GM19025 (cell line): Measurements from ENCODE around the gene VWA3B.
"Not testable (repeated sequence)": the region's sequence is repeated elsewhere in the genome, so short reads cannot be mapped to it uniquely, and the experiment has no call there.

ENCODE experiments used
- ATAC-seq: cut with Tn5 transposase; IDR thresholded peaks from one replicate; pipeline ENCODE4 v1.9.1; 2021; ENCODE audit warnings: mild to moderate bottlenecking, low read depth, moderate library complexity; ENCODE audit not compliant: unreplicated experiment

The VWA3B gene

DNA sequence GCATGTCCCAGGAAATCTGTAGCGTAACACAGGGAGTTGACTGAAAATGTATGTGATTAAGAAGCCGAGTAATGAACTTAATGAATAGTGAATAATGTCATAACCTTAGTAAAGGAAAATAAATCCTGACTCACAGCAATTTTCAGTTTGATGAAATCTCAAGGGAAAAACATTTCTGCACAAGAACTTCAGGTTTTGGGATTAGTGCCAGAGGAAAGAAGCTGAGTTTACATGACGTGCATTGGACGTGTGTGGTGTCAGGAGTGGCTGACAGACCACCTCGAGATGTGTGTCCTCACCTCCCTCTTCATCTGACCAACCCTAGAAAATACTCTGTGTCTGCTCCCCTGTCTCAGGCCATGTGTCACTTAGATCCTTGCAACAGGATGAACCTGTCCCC is 39.1 kb downstream of the VWA3B start:
- ATAC-seq = no peak

DNA sequence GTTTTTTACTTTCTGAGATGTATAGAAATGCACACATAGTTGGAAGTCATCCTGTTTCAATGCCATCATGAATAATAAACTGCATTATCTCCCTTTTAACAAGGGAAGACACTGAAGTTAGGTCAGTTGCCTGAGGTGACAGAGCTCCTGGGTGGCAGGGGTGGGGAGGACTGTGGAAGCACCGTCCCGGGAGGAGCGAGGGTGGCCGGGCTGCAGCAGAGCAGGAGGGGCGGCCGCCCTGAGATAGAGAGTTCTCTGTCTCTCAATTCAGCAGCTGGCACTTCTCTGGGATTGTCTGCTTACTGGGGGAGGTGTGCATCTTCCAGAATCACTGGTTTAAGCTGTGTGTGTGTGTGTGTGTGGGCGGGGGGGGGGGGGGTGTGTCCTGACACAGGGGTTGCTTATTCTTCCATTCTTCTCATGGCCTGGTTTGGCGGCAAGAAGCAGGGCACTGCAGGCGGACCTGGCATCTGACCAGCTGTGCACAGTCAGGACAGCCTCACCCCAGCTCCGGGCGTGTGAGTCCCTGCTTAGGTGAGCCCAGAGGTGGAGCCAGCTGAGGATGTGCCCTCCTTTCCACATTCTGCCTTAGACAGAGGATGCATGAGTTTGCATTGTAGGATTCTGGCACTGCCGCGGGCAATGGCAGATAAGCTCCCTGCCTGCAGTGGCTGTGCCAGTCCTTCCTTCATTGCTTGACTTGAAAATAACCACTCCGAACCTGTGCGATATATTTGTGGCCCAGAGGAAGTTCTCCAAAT is 40.4 kb downstream of the VWA3B start:
- no peak for ATAC-seq

DNA sequence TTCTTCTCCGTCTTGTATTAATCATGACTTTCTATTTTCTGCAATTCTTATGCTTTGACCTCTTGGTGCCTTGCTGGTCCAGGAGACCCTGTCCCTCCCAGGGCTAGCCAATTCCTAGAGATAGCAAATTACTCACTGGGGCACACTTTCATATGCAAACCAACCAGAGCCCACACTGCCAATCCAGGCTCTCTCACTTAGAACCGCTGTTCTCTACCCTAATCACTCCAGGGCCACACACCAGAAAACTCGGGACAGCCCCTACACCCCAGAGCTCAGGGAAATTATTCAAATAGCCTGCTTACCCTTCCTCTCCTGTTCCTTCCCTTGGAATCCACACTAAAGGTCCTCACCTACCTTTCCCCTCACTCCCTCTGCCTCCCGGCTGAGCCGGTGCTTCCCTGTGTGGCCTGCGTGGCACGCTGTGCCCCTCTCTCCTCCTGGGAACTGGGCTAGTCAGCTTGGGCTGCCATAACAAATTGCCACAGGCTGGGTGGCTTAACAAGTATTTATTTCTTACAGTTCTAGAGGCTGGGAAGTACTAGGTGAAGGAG is 41.7 kb downstream of the VWA3B start:
- ATAC-seq = no peak

DNA sequence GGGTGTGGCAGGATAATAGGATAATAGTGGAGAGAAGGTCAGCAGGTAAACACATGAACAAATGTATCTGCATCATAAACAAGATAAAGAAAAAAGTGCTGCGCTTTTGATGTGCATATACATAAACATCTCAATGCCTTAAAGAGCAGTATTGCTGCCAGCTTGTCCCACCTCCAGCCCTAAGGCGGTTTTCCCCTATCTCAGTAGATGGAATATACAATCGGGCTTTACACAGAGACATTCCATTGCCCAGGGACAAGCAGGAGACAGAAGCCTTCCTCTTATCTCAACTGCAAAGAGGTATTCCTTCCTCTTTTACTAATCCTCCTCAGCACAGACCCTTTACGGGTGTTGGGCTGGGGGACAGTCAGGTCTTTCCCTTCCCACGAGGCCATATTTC is 43.1 kb downstream of the VWA3B start:
- ATAC-seq = not testable (repeated sequence)

DNA sequence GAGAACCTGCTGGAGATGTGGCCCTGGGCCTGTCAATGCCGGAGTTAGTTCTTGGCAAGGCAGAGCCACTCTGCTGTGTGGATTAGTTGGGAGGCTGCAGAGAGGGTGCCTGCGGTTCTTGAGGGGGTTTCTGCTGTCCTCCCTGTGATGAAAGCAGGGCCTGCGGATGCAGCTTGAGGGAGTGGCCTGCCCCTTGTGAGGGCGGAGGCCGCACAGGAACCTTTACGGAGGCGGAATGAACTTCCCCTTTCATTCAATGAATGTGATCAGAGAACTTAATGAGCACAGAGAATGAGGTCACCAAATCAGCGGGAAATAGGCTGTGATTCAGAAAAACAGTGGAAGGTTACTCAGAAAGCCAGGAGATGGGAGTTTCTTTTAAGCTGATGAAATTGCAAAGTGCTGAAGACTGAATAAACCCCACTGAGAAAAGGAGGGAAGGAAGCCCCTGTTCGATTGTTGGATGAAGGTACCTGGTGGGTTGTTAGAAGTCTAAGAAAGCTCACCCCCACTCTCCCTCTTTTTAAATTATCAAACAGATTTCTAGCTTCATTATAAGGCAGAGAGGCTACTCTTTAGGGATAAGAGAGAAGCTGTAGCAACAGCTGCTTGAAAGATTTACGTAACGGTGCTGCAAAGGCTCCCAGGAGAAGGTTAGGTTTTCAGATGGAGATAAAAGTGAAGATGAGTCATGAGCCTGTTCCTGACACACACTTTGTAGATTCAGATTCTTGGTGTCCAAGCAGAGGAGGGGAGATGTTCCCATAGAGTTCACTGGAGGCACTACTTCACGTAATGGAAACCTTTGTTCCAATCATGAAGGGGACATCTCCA is 47.4 kb downstream of the VWA3B start:
- ATAC-seq = no peak

DNA sequence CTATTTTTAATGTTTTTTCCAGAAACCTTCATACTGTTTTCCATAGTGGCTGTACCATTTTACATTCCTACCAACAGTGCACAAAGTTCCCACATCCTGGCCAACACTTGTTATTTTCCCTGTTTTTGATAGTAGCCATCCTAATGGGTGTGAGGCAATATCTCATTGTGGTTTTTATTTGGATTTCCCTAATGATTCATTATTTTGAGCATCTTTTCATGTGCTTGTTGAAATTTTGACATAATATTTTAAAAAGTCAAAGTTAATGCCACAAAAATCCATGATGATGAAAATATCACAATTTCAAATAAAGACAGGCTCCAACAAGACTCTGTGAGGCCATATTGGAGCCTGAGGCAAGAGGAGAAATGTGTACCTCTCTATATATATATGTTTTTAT is 50.2 kb downstream of the VWA3B start:
- no peak for ATAC-seq

DNA sequence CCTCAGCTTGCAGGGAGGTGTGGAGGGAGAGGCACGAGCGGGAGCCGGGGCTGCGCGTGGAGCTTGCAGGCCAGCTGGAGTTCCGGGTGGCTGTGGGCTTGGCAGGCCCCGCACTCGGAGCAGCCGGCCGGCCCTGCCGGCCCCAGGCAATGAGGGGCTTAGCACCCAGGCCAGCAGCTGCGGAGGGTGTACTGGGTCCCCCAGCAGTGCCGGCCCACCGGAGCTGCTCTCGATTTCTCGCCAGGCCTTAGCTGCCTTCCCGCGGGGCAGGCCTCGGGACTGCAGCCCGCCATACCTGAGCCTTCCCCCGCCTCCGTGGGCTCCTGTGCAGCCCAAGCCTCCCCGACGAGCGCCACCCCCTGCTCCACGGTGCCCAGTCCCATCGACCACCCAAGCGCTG is 52.0 kb downstream of the VWA3B start:
- ATAC-seq = not testable (repeated sequence)

DNA sequence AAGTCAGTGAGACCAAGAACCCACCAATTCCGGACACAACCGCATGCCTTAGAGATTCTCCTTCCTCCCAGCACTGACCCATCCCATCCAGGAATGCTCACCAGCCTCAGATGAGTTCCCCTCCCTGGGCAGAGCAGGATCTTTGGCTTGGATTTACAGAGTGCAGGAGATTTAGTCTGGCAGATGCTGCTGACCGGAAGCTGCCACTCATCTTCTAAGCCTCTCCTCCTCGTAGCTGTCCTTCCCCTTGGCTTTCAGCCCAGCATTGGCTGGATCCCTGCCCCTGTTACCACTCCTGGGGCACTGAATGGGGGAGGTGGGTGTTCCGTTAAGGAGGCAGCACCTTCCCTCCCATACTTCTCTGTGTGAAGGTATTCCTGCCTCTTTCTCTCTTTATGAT is 53.2 kb downstream of the VWA3B start:
- no peak for ATAC-seq

DNA sequence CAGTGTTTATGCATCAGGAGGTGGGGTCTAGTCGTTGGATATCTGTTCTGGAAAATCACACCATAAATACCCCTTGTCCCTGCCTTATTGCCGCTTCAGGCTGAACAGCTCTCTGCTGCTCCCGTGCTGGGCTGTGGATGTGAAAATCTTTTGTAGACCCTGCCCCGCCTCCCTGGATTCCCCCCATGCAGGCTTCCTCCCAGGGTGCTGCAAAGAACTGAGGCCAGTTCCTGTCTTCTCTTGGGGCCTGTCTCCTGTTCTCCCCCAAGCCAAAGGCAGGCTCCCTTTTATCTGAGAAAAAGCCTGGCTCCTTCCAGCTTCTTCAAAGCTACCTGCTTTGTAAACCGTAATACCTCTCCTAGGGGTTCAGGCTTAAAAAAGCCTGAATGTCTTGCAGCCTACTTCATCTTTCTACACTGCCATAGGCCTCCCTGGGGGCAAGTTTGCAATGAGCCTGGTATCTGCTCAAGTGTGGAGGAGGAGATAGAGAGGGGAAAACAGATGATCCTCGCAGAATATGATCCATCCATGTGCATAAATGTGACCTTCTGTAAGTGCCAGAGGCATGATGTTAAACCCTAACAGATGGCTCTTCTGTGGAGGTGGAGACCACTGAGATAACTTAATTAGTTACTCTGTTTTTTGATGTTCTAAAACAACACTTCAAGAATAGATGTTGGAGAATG is 55.3 kb downstream of the VWA3B start:
- no peak for ATAC-seq

DNA sequence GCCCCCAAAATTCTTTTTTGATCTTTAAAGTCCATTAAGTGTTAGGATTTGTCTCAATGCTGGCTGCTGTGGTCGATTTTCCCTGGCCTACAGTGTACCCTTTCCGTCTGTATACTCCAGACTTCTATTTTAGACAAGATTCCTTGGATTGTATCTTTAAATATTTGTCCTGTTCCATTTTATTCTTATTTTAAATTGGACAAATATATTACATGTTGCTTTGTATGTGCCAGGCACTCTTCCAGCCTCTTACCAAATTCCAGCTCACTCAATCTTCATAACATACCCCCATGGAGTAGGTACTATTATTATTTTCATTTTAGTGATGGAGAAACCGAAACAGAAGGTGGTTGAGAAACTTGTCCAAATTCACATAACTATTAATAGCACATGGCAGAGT is 58.1 kb downstream of the VWA3B start:
- no peak for ATAC-seq

DNA sequence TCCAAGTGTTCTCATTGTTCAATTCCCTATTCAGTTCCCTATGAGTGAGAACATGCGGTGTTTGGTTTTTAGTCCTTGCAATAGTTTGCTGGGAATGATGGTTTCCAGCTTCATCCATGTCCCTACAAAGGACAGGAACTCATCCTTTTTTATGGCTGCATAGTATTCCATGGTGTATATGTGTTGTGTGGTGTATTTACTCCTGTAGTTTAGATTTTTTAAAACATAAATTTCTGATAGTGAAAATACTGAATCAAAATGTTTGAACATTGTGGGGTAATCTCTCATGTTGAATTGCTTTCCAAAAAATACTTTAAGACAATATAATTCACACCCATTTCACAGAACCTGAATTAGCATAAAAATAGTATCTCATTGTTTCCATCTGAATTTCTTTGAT is 60.9 kb downstream of the VWA3B start:
- not testable (repeated sequence) for ATAC-seq

DNA sequence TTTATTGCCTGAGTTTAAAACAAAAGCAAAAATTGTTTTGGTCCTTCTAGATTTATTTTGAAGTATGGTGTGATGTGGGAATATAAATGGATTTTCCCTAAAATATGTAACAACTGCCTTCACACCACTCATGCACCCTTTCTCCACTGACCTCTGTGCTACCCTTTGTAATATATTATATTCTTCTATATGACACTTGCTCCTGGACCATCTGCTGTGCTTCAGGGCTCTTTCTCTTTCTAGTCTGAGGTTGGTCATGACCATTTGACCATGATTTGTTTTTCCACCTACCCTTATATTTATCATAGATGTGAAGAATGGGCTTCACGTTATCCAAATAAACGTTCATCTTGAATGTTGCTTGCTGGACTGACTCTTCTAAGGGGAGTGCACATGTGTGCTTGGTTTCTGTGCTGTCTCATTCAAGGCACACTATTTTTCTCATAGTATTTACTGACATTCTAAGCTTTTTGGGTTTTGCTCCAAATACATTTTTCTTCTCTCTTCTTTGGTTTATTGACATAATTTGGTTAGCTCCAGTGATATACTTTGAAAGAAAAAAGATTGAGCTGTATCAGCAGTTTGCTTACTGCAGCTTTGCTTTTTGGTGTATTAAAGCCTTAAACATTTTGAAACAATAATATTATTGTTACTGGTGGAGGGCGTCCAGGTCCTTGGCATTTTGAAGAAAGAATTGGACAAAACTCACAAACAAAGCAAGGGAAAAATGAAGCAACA is 61.8 kb downstream of the VWA3B start:
- no peak for ATAC-seq

DNA sequence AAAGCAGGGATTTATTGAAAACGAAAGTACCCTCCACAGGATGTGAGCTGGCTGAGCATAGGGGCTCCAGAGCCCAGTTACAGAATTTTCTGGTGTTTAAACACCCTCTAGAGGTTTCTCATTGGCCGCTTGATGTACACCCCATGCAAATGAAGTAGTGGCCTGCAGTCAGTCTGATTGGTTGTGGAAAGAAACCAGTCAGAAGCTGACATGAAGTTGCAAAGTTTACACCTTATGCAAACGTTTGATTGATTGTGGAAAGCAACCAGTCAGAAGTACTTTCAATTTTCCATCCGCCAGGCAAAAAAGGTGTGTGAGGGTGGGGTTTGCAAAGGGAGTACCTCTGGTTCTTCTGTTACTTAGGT is 62.3 kb downstream of the VWA3B start:
- no peak for ATAC-seq

DNA sequence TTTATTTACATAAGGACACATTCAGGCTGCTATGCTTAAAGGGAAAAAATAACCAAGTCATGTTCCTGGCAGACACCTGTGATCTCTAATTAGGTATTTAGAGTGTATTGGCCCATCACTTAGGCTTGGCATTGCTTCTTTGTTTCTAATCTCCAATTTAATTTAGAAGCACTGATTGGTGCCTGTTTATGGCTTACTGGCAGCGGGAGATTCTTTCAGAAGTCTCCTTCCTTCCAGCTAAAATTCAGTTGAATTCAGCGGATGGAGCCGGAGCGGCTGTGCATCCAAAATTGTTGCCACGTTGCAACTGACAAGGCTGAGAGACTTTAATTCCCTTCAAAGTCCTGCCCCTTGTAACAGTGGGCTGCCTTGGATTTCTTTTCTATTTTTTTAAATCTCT is 66.5 kb downstream of the VWA3B start:
- no peak for ATAC-seq

DNA sequence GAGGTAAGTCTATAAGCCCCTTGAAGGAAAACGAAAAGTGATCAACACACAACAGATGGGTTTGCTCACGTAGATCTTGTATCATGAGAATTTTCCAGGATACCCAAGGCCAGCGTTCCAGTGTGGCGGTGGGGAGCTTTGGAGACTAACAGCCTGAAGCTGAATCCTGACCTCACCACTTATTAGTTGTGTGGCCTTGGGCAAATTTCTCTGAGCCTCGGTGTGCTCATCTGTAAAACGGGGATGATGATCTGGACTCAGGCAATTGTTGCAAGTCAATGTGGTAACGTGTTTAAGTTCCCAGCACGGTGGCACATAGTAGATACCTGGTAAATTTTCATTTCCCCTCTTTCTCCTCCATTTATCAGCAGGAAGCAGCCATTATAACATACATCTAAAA is 68.3 kb downstream of the VWA3B start:
- ATAC-seq = no peak

DNA sequence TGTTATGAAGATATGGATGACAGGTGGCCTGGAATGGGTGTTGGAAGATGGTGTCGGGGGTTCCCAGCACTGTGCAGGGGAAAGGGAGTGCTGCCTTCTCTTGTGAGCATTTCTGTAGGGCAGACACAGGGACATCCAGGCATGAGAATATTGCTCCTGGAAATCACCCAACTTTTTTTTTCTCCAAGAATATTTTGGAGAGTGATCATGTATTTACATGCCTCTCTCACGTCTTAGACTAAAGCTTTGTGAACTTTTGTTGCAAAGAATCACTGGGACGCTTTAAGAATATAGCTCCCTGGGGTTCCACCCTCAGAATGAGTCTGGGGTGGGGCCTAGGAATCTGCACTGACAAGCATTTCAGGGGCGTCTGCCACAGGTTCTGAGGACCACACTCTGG is 68.7 kb downstream of the VWA3B start:
- no peak for ATAC-seq

DNA sequence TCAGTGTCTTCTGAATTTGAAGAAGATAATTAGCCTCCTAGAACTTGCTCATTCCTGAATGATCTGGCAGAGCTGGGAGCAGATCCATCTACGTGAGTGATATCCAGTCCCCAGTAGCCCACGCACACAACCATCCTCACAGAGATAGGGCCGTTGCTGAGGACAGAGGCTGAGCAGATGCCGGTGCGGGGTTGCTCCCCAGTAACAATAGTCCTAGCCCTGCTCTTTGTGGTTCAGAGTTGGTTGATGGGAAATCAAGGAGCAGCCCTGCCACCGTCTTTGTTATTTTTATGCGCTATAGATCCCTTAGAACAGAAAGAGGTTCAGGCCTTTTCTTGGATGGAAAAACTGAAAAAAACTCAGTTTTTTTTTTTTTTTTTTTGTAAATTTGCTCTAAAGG is 69.3 kb downstream of the VWA3B start:
- no peak for ATAC-seq

DNA sequence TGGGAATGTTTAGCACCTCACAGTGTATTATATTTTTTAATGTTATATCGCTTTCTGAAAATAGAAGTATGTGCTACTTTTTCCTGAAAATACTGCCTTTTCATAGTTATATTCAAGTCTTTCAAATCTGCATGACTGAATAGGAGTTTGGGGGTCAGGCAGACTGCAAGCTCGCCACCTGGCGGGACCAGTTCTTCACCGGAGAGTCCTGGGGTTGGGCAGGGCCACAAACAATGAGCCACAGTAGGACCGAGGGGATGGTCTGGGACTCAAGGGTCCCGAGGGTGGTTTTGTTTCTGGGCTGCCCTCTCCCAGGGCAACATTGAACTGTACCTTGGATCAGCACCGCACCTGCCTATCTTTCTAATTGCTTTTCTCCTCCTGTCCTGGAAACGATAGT is 70.6 kb downstream of the VWA3B start:
- no peak for ATAC-seq

DNA sequence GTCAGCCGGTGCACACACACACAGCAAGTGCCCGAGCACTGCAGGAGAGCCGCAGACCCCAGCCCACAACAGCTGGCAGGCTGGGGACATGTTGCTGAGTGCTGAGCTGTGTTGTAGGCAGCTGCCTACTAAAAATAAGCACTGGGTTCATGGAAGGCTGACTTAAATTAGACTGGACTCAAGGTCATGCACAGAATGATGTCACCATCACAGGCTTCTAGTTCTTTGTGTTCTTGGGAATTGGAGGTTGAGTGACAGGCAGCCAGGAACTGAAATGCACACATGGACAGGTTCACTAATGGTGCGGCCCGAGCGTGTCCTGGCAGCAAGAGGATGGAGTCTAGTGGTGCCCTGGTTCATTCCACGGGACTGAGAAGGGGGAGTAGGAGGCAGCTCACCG is 71.3 kb downstream of the VWA3B start:
- ATAC-seq = no peak

DNA sequence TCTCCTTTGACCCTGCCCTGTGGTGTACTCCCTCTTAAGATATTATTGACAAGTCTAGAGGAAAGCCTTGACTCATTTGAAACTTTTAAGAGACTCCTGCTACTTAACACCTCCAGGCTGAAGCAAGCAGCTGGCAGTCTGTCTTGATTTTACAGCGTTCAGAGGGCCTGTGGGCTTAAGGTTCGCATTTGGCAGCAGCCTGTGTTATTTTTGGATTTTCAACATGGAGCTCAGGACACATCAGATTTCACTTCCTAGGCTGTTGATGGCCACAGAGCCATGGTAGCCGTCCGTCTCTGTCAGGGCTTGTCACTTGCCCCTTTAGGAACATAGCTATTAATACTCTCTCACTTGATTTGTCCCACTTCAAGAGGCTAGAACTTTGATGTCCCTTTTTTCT is 73.6 kb downstream of the VWA3B start:
- ATAC-seq = no peak

DNA sequence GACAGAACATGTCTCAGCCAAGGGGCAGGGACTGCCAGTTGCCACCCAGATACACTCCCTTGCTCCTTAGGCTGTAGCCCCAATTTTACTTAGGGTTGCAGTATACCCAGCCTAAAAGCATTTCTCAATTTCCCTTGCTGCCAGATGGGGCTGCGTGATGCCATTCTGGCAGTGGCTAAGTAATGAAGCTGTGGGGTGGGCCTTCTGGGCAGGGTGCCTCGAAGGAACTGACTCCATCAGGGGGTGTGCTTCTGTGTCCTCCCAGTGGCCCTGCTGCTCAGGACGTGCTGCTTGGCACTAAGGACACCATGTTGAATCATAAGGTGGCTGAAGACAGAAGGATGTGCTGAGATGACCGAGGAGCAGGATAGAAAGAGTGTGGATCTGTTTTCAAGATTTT is 74.2 kb downstream of the VWA3B start:
- no peak for ATAC-seq
